Heart left ventricle (tissue), 16 donors: ENCODE data around the gene SH3BP5. TPM values are rescaled to one million over a fixed set of nuclear protein-coding genes. Genes with fewer than 3 reads are reported as not detected.

Experiments
- ATAC-seq, 4 donors: fragments of 200-7000 bp; cut with Tn5 transposase; one replicate each; pipeline ENCODE4 v1.9.1; 2020 to 2022; ENCODE audit warnings: moderate library complexity in 4 of 4, mild to moderate bottlenecking in 3 of 4, moderate number of reproducible peaks in 1 of 4
- DNase-seq, 5 donors: peaks; one replicate each; pipeline ENCODE4 v3.0.0-alpha.2; 2020
- H3K27ac ChIP-seq, 12 donors: fragments of 200-600 bp; sonication (generic) in 4 of 12; one replicate each; pipeline versions ENCODE4 v1.5.0 to v1.8.0; 2016 to 2022; ENCODE audit warnings: mild to moderate bottlenecking in 2 of 12
- H3K27me3 ChIP-seq, 9 donors: fragments of 200-600 bp; sonication (generic) in 2 of 9; one replicate each; pipeline versions ENCODE4 v1.5.1 to v1.8.0; 2016 to 2022; ENCODE audit warnings: mild to moderate bottlenecking in 3 of 9
- H3K36me3 ChIP-seq, 9 donors: fragments of 200-600 bp; sonication (generic) in 2 of 9; one replicate each; pipeline versions ENCODE4 v1.5.0 to v1.8.0; 2018 to 2022; ENCODE audit warnings: mild to moderate bottlenecking in 2 of 9
- H3K4me1 ChIP-seq, 12 donors: fragments of 200-600 bp; sonication (generic) in 4 of 12; one replicate each; pipeline versions ENCODE4 v1.5.0 to v1.8.0; 2016 to 2022; ENCODE audit warnings: mild to moderate bottlenecking in 3 of 12
- H3K4me3 ChIP-seq, 12 donors: fragments of 200-600 bp; sonication (generic) in 4 of 12; one replicate each; pipeline versions ENCODE4 v1.5.0 to v1.8.0; 2017 to 2022; ENCODE audit warnings: mild to moderate bottlenecking in 9 of 12, moderate library complexity in 4 of 12
- H3K9me3 ChIP-seq, 12 donors: fragments of 200-600 bp; sonication (generic) in 4 of 12; one replicate each; pipeline versions ENCODE4 v1.5.0 to v1.8.0; 2016 to 2022; ENCODE audit warnings: mild to moderate bottlenecking in 1 of 12
- POLR2A ChIP-seq, 2 donors: fragments of 450-650 bp; IDR thresholded peaks; one replicate each; pipeline ENCODE4 v1.6.1; 2017; ENCODE audit warnings: antibody characterized with exemption in 2 of 2, mild to moderate bottlenecking in 2 of 2, moderate library complexity in 2 of 2
- WGBS, 4 donors: extraction: QIAGEN DNeasy Blood & Tissue Kit in 2 of 4; methylation state at CpG; one replicate each; pipeline versions ENCODE4 v1.1.5 to v1.1.7; 2013 to 2018; 5-methylcytosine and 5-hydroxymethylcytosine counted together
- intact Hi-C, 10 donors: fragments of 100-400 bp; cut with DNase I; formaldehyde crosslinking; loops; one replicate each; pipeline versions ENCODE4 v1.11.1 to v1.14.2; 2022
- polyA plus RNA-seq, 2 donors: library from polyadenylated mRNA; stranded (reverse); fragments of 200-250 nt; gene quantifications; one replicate each; pipeline ENCODE4 v1.2.3, GENCODE V29; 2013
- total RNA-seq, 9 donors: library from RNA; depleted of rRNA in 2 of 9; stranded (reverse); fragments of >200 nt in 2 of 9; fragmentation: NEBNext Ultra II Directional in 3 of 9; extraction: Animal tissue kit (Norgen Biotek cat#: 25700) in 3 of 9; gene quantifications; one replicate each; pipeline versions ENCODE4 v1.1.0 to v1.2.4, GENCODE V29; 2016 to 2023
- TF ChIP-seq, protein P1 (sequence below), 12 donors: fragments of 200-600 bp; sonication (generic) in 4 of 12; IDR thresholded peaks; one replicate each; pipeline versions ENCODE4 v1.5.0 to v1.8.0; 2018 to 2022; ENCODE audit warnings: antibody characterized with exemption in 12 of 12, mild to moderate bottlenecking in 5 of 12
- donor health status: ischemic (EF 13 %, LVEDD 7.1; RV severe dilation, severe dysfunction).
- donor health status: healthy with polysubstance abuse.
- donor health status: DM: no; HTN: yes; CAD: no.
- donor health status: DM: no; HTN: no; CAD: no.
- donor health status: ischemic (EF 25% LVEDD 6.9; RV normal size, moderate dysfunction).
- donor health status: ischemic (EF 25% LVEDD 5.7; RV mildly dilated, moderate dysfunction).
- donor health status: healthy.
- donor health status: DM: yes; HTN: yes; CAD: no.
- donor health status: ischemic (EF 35%, LVEDD 5.7; RV mildly dilated, moderate dysfunction).
- donor health status: nonischemic (EF 11% LVEDD 7.7; RV severe dilation, severe dysfunction).
- donor health status: DM: yes; HTN: yes; CAD: no.
- donor health status: PGD.
- donor health status: ischemic (EF 29% LVEDD 5.4; RV normal size, mild dysfunction).
- donor health status: nonischemic (EF 23%, LVEDD 6.1; RV moderate dilation, normal function).

The SH3BP5 gene
- total and polyA plus RNA-seq, 11 donors, result 4.9 to 28.6 (median 9.9) TPM

DNA sequence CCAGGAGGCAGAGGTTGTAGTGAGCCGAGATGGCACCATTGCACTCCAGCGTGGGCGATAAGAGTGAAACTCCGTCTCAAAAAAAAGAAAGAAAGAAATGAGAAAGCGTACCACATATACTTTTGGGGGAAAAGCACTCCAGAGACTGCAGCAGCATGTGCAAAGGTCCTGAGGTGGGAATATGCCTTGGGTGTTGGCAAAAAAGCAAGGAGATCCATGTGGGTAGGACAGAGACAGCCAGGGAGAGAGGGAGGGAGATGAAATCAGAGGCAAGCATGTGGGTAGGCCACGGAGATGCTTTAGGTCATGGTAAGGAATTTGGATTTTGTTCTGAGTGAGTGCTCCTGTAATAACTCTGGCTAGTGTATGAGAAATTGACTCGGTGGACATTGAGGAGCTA is 3.7 kb upstream of the SH3BP5 start:
- Histone ChIP-seq H3K9me3 (no peaks in the 10 kb centered on the region), H3K27me3 (no peaks in the 10 kb centered on the region), H3K27ac (no peak overlapping the region), H3K4me1 (peaks cover 0 to 28% (median 7%) of the 10 kb centered on the region in 12 donors), H3K4me3 (no peak overlapping the region), H3K36me3 (no peaks in the 10 kb centered on the region)
- DNase-seq (no peak), ATAC-seq (no peak)
- TF ChIP-seq, protein P1, sequence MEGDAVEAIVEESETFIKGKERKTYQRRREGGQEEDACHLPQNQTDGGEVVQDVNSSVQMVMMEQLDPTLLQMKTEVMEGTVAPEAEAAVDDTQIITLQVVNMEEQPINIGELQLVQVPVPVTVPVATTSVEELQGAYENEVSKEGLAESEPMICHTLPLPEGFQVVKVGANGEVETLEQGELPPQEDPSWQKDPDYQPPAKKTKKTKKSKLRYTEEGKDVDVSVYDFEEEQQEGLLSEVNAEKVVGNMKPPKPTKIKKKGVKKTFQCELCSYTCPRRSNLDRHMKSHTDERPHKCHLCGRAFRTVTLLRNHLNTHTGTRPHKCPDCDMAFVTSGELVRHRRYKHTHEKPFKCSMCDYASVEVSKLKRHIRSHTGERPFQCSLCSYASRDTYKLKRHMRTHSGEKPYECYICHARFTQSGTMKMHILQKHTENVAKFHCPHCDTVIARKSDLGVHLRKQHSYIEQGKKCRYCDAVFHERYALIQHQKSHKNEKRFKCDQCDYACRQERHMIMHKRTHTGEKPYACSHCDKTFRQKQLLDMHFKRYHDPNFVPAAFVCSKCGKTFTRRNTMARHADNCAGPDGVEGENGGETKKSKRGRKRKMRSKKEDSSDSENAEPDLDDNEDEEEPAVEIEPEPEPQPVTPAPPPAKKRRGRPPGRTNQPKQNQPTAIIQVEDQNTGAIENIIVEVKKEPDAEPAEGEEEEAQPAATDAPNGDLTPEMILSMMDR (IDR thresholded peaks at IDR 0.05), result no peak
- no peak for TF ChIP-seq POLR2A (IDR thresholded peaks at IDR 0.05)
- 88 to 97% (median 93%) methylated on average over 7 of the region's 7 CpGs for WGBS, 4 donors
- intact Hi-C loops, result no loop called here

DNA sequence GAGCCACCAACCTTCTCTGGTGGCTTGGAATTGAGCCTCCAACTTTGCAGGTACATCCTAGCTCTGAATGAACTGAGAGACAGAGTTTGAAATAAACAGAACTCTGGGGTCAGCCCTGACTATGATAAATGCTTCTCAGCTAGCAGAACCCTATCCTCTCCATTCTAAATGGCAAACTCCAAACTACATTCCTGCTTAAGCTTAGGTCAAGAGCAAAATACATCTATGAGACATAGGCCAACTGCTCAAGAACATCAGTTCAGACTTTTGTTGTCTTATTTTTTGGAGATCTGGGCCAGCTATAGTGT is 1.5 kb upstream of the SH3BP5 start:
- Histone ChIP-seq H3K4me3 (no peak overlapping the region), H3K4me1 (peaks cover 0 to 37% (median 19%) of the 10 kb centered on the region in 12 donors), H3K36me3 (peaks cover 0 to 12% (median 0%) of the 10 kb centered on the region in 9 donors), H3K27ac (no peak overlapping the region), H3K9me3 (no peaks in the 10 kb centered on the region), H3K27me3 (no peaks in the 10 kb centered on the region)
- ATAC-seq (no peak), DNase-seq (no peak)
- TF ChIP-seq, protein P1 (IDR thresholded peaks at IDR 0.05), result no peak
- no peak for TF ChIP-seq POLR2A (IDR thresholded peaks at IDR 0.05)
- intact Hi-C loops, result loop anchor here in 8 of 10 donors (2.0 to 5.0 kb wide), 6 partner anchors 42 to 67 kb away; no protein-coding TSS in a partner anchor

DNA sequence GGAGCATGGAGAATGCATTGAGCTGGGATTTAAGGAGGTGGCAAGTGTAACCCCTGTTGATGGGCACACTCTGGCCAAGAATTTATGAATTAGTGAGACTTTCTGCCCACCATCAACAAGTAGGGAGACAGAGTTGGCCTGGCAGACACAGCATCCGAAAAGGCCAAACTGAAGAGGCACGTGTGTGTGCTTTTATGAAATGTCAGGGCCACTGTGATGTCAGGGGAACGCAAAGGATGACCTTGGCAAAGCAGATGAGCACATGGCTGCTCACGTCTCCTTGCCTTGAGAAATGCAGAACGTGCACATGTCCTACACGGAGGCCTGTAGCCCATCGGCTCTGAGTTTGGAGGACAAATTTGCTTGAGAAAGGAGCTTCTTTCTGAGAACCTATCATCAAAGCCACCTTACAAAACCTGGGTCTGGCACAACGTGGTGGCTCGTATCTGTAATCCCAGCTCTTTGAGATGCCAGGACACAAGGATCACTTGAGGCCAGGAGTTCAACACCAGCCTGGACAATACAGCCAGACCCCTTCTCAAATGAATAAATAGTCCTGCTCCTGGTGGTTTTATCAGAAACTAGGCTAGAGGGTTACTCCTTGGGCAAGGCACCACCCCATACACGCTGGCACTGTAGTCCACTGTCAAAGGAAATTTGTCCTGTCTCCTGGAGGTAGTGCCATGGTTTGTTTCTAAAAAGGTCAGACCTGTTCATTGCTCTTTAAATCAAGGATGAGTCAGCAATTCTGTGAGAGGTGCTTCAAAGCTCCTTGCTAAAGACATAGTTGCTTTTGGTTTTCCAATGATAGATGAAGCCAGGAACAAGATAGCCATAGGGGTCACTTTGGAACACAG is 941 bp upstream of the SH3BP5 start:
- peak overlapping the region in 5 of 12 donors; percentile 82 to 91 (median 88) for H3K27ac ChIP-seq
- H3K4me1 ChIP-seq, result peaks cover 0 to 42% (median 25%) of the 10 kb centered on the region in 12 donors
- intact Hi-C loops, result loop anchor here in 8 of 10 donors (2.0 to 5.0 kb wide), 6 partner anchors 41 to 66 kb away; no protein-coding TSS in a partner anchor
- no peaks in the 10 kb centered on the region for H3K27me3 ChIP-seq
- ATAC-seq (no peak), DNase-seq (no peak)
- H3K9me3 ChIP-seq, result no peaks in the 10 kb centered on the region
- peaks cover 0 to 18% (median 0%) of the 10 kb centered on the region in 9 donors for H3K36me3 ChIP-seq
- no peak for TF ChIP-seq POLR2A (IDR thresholded peaks at IDR 0.05)
- 88 to 95% (median 92%) methylated on average over 9 to 10 of the region's 10 CpGs for WGBS, 4 donors
- H3K4me3 ChIP-seq, result peak overlapping the region in 9 of 12 donors; percentile 64 to 96 (median 90)

DNA sequence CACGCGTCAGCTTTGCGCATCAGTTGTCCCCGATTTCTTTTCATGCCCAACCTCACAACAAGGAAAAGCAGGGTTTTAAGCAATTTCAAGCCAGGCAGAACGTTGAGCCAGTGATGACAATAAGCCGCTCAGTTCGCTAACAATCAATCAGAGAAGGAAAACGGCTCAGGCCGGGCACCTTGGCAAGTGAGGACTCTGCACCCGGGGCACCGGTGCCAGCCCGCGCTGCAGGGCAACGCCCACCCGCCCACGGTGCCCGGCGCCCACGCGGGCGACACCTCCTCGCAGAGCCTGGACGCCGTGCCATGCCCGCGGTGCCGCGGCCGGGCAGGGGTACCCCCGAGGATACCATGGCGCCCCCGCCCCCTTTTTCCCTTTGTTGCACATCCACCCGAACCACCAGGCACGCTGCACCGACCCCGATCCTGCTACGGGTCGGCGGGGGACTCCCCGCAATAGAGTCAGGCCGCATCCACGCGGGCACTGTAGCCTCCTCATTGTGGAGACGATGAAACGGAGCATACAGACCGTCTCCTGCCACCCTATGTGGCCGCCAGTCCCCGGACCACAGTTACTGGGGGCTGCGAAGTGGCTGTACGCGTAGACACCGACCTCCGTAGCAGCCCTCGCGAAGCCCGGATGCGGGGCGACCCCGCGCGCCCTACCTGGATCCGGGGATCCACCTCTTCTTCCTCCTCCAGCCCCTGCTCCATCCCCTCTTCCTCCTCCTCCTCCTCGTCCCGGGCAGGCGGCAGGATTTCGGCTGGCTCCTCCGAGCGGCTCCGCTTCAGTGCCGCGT is 581 bp downstream of the SH3BP5 start:
- H3K4me3 ChIP-seq, result peak overlapping the region; percentile 64 to 96 (median 88)
- no peak for TF ChIP-seq POLR2A (IDR thresholded peaks at IDR 0.05)
- TF ChIP-seq, protein P1 (IDR thresholded peaks at IDR 0.05), result no peak
- H3K9me3 ChIP-seq, result no peaks in the 10 kb centered on the region
- ATAC-seq (peak in 3 of 4 donors; percentile 2 to 47 (median 35)), DNase-seq (peak; percentile 27 to 72 (median 37))
- 4 to 7% (median 4%) methylated on average over 39 to 71 of the region's 71 CpGs for WGBS, 4 donors
- H3K4me1 ChIP-seq, result peaks cover 0 to 58% (median 36%) of the 10 kb centered on the region in 12 donors
- no peaks in the 10 kb centered on the region for H3K27me3 ChIP-seq
- H3K27ac ChIP-seq, result peak overlapping the region; percentile 71 to 91 (median 82)
- intact Hi-C loops, result loop anchor here (1.0 to 5.0 kb wide), 9 partner anchors 40 to 65 kb away; no protein-coding TSS in a partner anchor
- peaks cover 0 to 26% (median 0%) of the 10 kb centered on the region in 9 donors for H3K36me3 ChIP-seq
